ENCODE data around the gene TBCC. TPM values are rescaled to one million over a fixed set of nuclear protein-coding genes. Genes with fewer than 3 reads are reported as not detected.

The TBCC gene
- total and polyA plus RNA-seq, 2 of the 13 experiments (the other 11 are each of a cell fraction or from before 2014, with no cell fraction given), result 14.8 to 36.1 TPM

DNA sequence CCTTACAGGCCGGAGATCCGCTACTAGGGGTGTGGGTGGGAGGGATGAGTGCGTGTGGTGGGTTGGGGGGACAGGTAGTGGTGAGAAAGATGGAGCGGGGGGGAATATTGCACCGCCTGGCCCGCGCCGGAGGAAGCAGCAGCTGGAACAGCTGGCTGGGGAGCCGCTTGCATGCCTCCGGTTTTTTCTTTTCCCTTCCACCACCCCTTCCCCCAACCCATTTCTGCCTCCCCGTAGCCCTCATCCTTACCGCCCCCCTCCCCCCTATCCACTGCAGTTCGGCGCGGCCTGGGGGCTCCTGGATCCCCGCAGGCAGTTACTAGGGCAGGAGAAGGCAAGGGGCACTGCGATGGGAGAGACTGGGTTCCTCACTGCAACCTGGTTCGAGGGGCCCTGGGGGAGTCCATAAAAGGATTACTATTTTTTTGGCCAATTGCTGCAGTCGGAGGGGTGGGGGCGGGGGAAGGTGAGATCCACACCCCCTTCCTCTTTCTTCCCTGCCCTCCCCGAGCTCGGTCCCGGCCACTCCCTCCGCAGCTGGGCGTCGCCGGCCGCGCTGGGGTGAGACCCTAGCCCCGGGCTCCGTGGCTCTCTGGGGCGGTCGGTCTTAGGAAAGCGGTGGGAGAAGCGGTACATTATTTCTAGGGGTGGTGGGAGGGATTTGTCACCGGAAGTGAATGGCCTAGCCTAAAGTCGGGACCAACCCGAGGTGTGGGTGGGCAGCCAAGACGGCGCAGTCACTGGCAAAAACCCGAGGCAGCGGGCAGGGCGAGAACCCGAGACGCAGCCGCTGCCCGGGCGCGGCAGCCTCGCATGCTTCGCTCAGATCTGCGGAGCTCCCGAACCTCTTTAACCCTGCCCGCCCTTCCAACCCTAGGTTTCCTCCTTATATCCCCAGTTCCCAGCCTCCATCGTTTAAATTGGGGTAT, 824 bp upstream of the TBCC start (continued):
- peak; percentile 77 for TF ChIP-seq ZNF709 (CRISPR knock-in tag; IDR thresholded peaks at IDR 0.05)
- no peak for TF ChIP-seq ZNF326 (CRISPR knock-in tag; IDR thresholded peaks at IDR 0.05; ENCODE audit: borderline replicate concordance)
- TF ChIP-seq ISL2 (CRISPR knock-in tag; IDR thresholded peaks at IDR 0.05), result peak; percentile 41; the same call in 1 of the 2 replicates
- peak; percentile 78 for TF ChIP-seq ZNF883 (CRISPR knock-in tag; IDR thresholded peaks at IDR 0.05; ENCODE audit: not compliant biosample characterization)
- 0 out of 2 replicates have a peak, but pooled peaks have one; percentile 34 for TF ChIP-seq ZBTB1 (CRISPR knock-in tag; IDR thresholded peaks at IDR 0.05; ENCODE audit: borderline replicate concordance)
- TF ChIP-seq NR3C1 (CRISPR knock-in tag; IDR thresholded peaks at IDR 0.05), result no peak
- peak; percentile 80; the same call in 1 of the 2 replicates for TF ChIP-seq ZNF138 (CRISPR knock-in tag; IDR thresholded peaks at IDR 0.05; ENCODE audit: low read depth)
- no peak for TF ChIP-seq FOXM1 (CRISPR knock-in tag; IDR thresholded peaks at IDR 0.05)
- TF ChIP-seq GFI1 (CRISPR knock-in tag; IDR thresholded peaks at IDR 0.05; ENCODE audit: borderline replicate concordance), result peak; percentile 52; the same call in 1 of the 2 replicates
- peak; percentile 77 for TF ChIP-seq DMAP1 (CRISPR knock-in tag; IDR thresholded peaks at IDR 0.05)
- TF ChIP-seq BRCA1 (CRISPR knock-in tag; IDR thresholded peaks at IDR 0.05), result 0 out of 2 replicates have a peak, but pooled peaks have one; percentile 10
- peak; percentile 96 for TF ChIP-seq ZNF430 (CRISPR knock-in tag; IDR thresholded peaks at IDR 0.05)
- peak; percentile 92 for TF ChIP-seq ZNF746 (CRISPR knock-in tag; IDR thresholded peaks at IDR 0.05)
- TF ChIP-seq SMARCC2 (IDR thresholded peaks at IDR 0.05), result no peak
- TF ChIP-seq, protein P1, sequence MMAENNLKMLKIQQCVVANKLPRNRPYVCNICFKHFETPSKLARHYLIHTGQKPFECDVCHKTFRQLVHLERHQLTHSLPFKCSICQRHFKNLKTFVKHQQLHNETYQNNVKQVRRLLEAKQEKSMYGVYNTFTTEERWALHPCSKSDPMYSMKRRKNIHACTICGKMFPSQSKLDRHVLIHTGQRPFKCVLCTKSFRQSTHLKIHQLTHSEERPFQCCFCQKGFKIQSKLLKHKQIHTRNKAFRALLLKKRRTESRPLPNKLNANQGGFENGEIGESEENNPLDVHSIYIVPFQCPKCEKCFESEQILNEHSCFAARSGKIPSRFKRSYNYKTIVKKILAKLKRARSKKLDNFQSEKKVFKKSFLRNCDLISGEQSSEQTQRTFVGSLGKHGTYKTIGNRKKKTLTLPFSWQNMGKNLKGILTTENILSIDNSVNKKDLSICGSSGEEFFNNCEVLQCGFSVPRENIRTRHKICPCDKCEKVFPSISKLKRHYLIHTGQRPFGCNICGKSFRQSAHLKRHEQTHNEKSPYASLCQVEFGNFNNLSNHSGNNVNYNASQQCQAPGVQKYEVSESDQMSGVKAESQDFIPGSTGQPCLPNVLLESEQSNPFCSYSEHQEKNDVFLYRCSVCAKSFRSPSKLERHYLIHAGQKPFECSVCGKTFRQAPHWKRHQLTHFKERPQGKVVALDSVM (CRISPR knock-in tag; IDR thresholded peaks at IDR 0.05), result peak; percentile 53
- TF ChIP-seq, protein P2, sequence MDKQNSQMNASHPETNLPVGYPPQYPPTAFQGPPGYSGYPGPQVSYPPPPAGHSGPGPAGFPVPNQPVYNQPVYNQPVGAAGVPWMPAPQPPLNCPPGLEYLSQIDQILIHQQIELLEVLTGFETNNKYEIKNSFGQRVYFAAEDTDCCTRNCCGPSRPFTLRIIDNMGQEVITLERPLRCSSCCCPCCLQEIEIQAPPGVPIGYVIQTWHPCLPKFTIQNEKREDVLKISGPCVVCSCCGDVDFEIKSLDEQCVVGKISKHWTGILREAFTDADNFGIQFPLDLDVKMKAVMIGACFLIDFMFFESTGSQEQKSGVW (CRISPR knock-in tag; IDR thresholded peaks at IDR 0.05; ENCODE audit: borderline replicate concordance), result peak; percentile 25; the same call in 1 of the 2 replicates
- 0 out of 2 replicates have a peak, but pooled peaks have one; percentile 50 for TF ChIP-seq STAT5B (CRISPR knock-in tag; IDR thresholded peaks at IDR 0.05)
- TF ChIP-seq HMGXB3 (CRISPR knock-in tag; IDR thresholded peaks at IDR 0.05; ENCODE audit: borderline replicate concordance), result peak; percentile 96
